MM.1S (cell line): Measurements from ENCODE around the gene ANP32B.

ENCODE experiments used
- EZH2 ChIP-seq: fragments of 300-600 bp; sonication (generic); optimal IDR thresholded peaks from 2 replicates; pipeline ENCODE3; 2017; ENCODE audit warnings: low read depth, mild to moderate bottlenecking, antibody characterized with exemption, low read length, mixed read lengths
- EZH2phosphoT487 ChIP-seq: fragments of 300-600 bp; sonication (generic); IDR thresholded peaks from 2 replicates; pipeline ENCODE4 v1.6.1; 2018; ENCODE audit warnings: antibody characterized with exemption, low read length
- TF ChIP-seq, protein P1 (sequence below): fragments of 300-600 bp; sonication (generic); IDR thresholded peaks from 2 replicates; pipeline ENCODE4 v1.5.1; 2016; ENCODE audit warnings: antibody characterized with exemption, low read length, mixed read lengths

DNA sequence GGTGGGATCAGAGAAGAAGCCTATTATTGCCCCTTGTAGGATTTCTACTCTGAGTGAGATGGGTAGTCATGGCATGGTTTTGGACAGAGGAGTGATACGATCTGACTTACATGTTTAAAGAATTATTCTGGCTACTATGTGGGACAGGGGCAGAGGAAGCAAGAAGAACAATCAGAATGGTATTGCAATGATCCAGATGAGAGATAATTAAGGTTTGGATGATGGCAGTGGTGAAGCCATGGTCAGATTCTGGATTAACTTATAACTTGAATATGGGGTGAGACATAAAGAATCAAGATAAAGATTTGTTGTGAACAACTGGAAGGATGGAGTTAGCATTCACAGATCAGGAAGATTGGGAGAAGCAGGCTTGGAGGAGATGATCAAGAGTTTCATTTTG is 41.8 kb upstream of the ANP32B start:
- TF ChIP-seq EZH2phosphoT487 (no peak), EZH2 (no peak)
- TF ChIP-seq, protein P1, sequence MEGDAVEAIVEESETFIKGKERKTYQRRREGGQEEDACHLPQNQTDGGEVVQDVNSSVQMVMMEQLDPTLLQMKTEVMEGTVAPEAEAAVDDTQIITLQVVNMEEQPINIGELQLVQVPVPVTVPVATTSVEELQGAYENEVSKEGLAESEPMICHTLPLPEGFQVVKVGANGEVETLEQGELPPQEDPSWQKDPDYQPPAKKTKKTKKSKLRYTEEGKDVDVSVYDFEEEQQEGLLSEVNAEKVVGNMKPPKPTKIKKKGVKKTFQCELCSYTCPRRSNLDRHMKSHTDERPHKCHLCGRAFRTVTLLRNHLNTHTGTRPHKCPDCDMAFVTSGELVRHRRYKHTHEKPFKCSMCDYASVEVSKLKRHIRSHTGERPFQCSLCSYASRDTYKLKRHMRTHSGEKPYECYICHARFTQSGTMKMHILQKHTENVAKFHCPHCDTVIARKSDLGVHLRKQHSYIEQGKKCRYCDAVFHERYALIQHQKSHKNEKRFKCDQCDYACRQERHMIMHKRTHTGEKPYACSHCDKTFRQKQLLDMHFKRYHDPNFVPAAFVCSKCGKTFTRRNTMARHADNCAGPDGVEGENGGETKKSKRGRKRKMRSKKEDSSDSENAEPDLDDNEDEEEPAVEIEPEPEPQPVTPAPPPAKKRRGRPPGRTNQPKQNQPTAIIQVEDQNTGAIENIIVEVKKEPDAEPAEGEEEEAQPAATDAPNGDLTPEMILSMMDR = no peak
